ENCODE results near the gene PISD. TPM values are rescaled to one million over a fixed set of nuclear protein-coding genes. Genes with fewer than 3 reads are reported as not detected.

PISD gene
- total RNA-seq, 2 donors from 2014 or later, result 35.1 to 91.2 TPM

- H3K27me3 ChIP-seq (replicated peaks; ENCODE audit: insufficient read depth), result no peaks in the 10 kb centered on the region
- no peak for TF ChIP-seq POLR2AphosphoS5 (IDR thresholded peaks at IDR 0.05)
- TF ChIP-seq POLR2A (IDR thresholded peaks at IDR 0.05), result no peak
- TF ChIP-seq CTCF (IDR thresholded peaks at IDR 0.05), result no peak
- no peaks in the 10 kb centered on the region for H3K36me3 ChIP-seq
- no peaks in the 10 kb centered on the region for H3K4me1 ChIP-seq (replicated peaks)
- H3K9me3 ChIP-seq, result no peaks in the 10 kb centered on the region
- no peak overlapping the region for H3K27ac ChIP-seq
- WGBS, result 88% methylated on average over 5 of the region's 5 CpGs
- H3K4me3 ChIP-seq, result no peak overlapping the region
- intact Hi-C loops (cut with DNase I), result no loop called here
- no peak for DNase-seq (ENCODE audit: low spot score)
Measured at GRCh38 chr22:31578171-31578570, 83.8 kb downstream of the PISD start.

- H3K27ac ChIP-seq, result no peak overlapping the region
Measured at GRCh38 chr22:31577711-31578110, 84.3 kb downstream of the PISD start.

GRCh38 chr22:31575190-31575589 is 86.8 kb downstream of the PISD start:
- Histone ChIP-seq H3K36me3 (no peaks in the 10 kb centered on the region), H3K4me3 (no peak overlapping the region), H3K27ac (peak overlapping the region in 1 of 2 donors; percentile 29), H3K4me1 (replicated peaks) (no peaks in the 10 kb centered on the region), H3K27me3 (replicated peaks; ENCODE audit: insufficient read depth) (no peaks in the 10 kb centered on the region), H3K9me3 (no peaks in the 10 kb centered on the region)
- WGBS, result 72% methylated on average over 8 of the region's 8 CpGs
- intact Hi-C loops (cut with DNase I), result no loop called here
- DNase-seq (ENCODE audit: low spot score), result peak; percentile 51
- TF ChIP-seq CTCF (IDR thresholded peaks at IDR 0.05) (no peak), POLR2A (IDR thresholded peaks at IDR 0.05) (no peak), POLR2AphosphoS5 (IDR thresholded peaks at IDR 0.05) (peak; percentile 75)

More at GRCh38 chr22:31577711-31578110, 84.3 kb downstream of the PISD start:
- Histone ChIP-seq H3K4me1 (replicated peaks) (no peaks in the 10 kb centered on the region), H3K4me3 (no peak overlapping the region), H3K9me3 (no peaks in the 10 kb centered on the region), H3K36me3 (no peaks in the 10 kb centered on the region), H3K27me3 (replicated peaks; ENCODE audit: insufficient read depth) (no peaks in the 10 kb centered on the region)
- WGBS, result 88% methylated on average over 5 of the region's 5 CpGs
- DNase-seq (ENCODE audit: low spot score), result no peak
- TF ChIP-seq CTCF (IDR thresholded peaks at IDR 0.05) (no peak), POLR2A (IDR thresholded peaks at IDR 0.05) (no peak), POLR2AphosphoS5 (IDR thresholded peaks at IDR 0.05) (no peak)
- intact Hi-C loops (cut with DNase I), result no loop called here

- H3K4me1 ChIP-seq (replicated peaks), result no peaks in the 10 kb centered on the region
- no peak overlapping the region for H3K4me3 ChIP-seq
- DNase-seq (ENCODE audit: low spot score), result no peak
- 79% methylated on average over 3 of the region's 3 CpGs for WGBS
- intact Hi-C loops (cut with DNase I), result no loop called here
- TF ChIP-seq CTCF (IDR thresholded peaks at IDR 0.05) (no peak), POLR2A (IDR thresholded peaks at IDR 0.05) (no peak), POLR2AphosphoS5 (IDR thresholded peaks at IDR 0.05) (no peak)
- H3K27me3 ChIP-seq (replicated peaks; ENCODE audit: insufficient read depth), result no peaks in the 10 kb centered on the region
- no peak overlapping the region for H3K27ac ChIP-seq
- H3K9me3 ChIP-seq, result no peaks in the 10 kb centered on the region
- H3K36me3 ChIP-seq, result no peaks in the 10 kb centered on the region
Measured at GRCh38 chr22:31574055-31574670, 87.9 kb downstream of the PISD start.

- Histone ChIP-seq H3K27me3 (replicated peaks; ENCODE audit: insufficient read depth) (no peaks in the 10 kb centered on the region), H3K9me3 (no peaks in the 10 kb centered on the region), H3K27ac (no peak overlapping the region), H3K4me3 (no peak overlapping the region), H3K4me1 (replicated peaks) (no peaks in the 10 kb centered on the region), H3K36me3 (no peaks in the 10 kb centered on the region)
- DNase-seq (ENCODE audit: low spot score), result no peak
- no peak for TF ChIP-seq POLR2AphosphoS5 (IDR thresholded peaks at IDR 0.05)
- TF ChIP-seq POLR2A (IDR thresholded peaks at IDR 0.05), result no peak
- TF ChIP-seq CTCF (IDR thresholded peaks at IDR 0.05), result no peak
- intact Hi-C loops (cut with DNase I), result no loop called here
- 89% methylated on average over 5 of the region's 5 CpGs for WGBS
Measured at GRCh38 chr22:31572939-31573338, 89.1 kb downstream of the PISD start.
